NCI-H526 (cell line): ENCODE results near the gene CDK5R1.

Source experiments
- DNase-seq, 2 experiments: peaks; one replicate each; lab custom pipeline; 2025; lab: John Stamatoyannopoulos, UW

Gene CDK5R1

DNA sequence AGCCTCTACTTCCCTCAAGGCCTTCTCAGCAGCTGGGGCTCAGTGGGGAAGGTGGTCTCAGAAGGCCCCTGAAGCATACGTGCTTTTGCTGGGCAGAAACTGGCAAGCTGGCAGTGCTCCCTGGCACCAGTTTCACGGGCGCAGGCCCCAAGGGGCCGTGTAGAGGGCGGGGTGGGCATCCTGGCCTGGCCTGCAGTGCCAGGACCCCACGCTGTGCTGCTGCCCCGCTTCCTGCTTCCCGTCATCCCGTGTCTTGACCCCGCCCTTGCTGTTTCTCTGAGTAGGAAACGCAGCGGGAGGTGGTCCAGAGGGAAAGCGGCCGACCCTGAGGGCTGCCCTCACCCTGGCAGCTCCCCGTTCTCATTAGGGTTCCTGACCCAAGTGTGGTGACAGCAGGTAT lies 6.8 kb downstream of the CDK5R1 start:
- no peak for DNase-seq

DNA sequence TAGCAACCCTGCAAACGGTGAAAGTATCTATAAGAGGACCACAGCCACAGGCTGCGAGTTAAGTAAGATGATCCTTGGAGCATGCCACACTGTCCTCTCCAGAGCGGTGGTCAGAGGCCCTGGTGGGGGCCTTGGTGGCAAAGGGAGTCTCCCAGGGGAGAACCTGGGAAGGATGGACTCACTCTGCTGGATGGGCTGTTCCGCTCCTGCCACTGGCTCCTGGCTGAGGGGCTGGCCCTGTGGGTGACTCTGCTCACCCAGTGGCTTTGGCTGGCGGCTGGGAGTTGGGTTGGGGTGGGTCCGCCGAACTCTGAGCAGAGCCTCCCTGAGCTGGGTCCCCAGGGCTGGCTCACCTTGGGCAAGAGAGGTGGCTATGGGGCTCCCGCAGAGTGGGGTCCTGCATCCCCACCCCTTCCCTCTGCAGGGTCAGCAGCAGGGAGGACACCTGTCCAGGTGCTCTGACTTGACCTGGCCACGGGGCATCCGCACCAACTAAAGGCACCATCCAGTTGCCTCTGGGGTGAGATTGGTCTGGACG lies 7.3 kb downstream of the CDK5R1 start:
- no peak for DNase-seq

DNA sequence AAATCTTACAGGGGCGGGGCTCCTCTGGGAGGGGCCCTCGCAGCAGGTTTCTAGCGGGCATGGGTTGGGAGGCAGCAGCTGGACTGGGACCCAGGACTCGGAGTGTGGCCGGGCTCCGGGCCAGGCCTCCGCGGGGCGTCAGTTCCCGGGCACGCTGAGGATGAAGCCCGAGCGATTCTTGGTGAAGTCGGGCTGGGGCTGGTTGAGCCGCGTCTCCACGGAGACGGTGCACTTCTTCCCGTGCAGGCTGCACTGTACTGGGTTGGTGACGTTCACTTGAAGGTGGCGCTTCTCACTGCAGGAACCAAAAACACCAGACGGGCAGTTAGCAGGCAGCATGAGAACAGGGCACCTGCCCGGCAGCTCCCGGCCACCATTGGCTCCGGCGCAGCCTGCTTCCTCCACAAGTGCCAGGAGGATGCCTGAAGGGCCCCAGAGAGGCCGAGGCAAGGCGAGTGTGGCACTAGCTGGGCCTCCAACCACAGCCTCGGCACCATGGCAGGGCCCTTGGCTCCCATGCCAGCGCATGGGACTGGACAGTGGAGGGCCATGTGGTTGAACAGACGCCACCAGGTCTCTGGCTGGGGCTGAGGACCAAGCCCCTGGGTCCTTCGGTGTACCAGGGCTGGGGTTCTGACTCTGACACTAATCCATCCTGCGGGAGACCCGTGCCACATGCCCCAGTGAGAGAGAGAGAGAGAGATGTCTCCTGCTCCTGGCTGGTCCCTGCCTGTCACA lies 8.0 kb downstream of the CDK5R1 start:
- DNase-seq = peak; percentile 13 to 69

DNA sequence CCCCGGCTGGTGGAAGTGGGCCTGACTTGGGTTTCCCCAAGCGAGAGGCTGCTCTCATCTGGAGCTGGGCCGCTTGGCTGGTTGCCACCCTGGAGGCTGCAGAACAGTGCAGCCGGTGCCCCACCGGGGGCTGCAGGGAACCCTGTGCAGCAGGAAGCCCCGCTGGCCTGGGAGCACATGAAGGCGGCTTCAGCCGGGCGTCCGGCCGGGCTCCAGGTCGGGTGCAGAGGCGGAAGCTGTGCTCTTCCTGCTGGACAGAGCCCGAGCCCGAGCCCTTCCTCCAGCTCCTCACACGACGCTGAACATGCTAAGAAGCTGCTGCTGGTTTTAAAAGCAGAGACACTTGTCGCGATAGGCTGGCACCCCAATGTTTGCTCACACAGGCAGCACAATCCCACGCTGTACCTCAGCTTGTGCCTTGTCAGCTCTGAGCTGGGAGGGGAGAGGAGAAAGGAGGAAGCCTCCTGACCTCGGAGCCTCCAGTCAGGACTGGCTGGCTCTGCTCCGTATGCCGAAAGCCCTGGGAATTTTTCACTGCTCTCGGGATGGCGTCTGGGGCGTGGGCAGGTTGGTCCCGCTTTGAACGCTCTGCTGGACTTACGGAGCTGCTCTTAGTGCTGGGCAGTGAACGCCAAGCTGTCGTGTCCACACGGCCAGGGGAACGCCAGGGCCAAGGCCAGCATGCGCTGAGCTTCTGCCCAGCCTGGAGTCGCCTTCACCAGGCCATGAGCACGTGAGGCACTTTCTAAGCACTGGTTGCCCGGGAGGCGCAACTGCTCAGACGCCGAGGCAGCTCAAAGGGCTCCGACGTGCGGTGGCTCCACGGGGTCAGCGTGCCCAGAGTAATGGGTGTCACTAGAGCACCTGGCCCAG lies 8.8 kb downstream of the CDK5R1 start:
- no peak for DNase-seq

DNA sequence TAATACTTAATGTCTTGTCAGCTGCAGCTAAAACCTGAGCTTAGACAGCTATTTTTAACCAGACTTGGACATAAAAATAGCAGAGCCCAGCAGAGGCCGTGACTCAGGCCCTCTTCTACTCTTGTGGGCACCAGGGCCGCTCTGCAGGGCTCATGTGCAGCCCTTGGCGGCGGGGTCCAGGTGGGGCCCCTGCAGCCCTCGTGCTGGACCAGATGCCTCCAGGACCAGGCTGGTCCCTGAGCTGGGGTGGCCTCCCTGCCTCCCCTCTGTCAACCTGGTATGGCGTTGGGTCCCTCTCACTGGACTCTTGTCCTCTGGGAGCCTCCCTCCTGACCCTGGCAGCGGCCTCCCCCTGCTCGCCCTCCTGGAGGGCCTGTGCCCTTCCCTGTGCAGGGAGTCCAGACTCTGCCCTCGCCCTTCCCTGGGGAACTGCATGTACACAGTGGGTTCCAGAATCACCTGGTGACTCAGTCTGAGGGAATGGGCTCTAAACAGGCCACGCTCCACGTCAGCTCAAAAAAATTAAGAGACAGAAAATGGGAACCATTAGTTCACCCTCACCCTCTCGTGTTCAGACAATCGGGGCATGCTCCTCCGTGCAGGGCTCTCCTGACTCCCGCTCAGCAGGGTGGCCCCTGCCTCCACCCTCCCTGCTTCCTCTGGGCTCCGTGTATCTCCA lies 9.7 kb downstream of the CDK5R1 start:
- DNase-seq = no peak

DNA sequence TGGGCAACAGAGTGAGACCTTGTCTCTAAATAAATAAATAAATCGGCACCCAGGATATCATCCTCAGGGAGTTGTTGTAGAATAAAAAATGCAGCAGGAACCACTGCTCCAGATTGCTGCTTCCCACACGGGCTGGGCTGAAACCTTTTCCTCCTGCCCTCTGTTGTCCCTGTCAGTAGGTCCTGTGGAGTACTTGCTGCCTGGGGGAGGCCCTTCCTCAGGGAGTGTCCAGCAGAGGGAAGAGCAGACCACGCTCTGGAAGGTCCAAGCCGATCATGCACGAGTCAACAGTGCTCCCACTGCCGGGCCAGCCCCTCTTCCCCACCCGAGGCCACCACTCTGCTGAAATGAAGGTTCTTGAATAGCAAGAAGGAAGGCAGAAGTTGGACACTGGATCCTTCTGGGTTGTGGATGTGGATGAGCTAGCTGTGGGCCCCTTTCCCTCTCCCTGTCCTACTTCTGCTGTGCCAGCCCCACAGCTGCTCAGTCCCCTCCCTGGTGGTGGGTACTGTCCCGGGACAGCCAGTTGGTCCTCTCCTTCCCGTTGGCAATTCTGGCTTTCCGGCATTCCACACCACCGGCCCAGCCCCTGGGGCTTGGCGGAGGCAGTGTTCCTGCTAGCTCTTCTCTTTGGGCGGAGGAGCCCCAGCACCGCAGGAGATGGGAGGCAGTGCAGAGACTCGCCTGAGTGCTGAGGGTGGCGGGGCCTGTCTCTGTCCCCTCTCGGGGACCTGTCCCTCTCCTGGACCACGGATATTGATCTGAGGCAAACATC lies 10.8 kb downstream of the CDK5R1 start:
- no peak for DNase-seq

DNA sequence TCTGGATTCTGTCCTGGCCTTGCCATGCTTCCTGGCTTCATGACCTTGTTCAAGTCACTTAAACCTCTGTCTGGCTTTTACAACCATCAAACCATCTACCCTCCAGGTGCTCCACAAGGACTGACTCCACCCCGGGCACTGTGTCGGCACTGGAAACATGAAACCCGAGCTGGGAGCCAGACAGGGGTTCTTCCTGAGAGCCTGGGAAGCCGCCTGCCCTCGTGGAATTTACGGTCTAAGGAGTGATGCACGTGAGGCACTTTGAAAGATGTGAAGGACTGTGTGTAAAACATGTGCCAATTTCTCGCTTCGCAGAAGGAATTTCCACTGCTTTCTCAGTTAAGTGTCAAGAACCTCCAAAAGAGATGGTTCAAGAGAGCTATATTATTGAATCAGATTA lies 11.6 kb downstream of the CDK5R1 start:
- peak; percentile 48 to 73 for DNase-seq

DNA sequence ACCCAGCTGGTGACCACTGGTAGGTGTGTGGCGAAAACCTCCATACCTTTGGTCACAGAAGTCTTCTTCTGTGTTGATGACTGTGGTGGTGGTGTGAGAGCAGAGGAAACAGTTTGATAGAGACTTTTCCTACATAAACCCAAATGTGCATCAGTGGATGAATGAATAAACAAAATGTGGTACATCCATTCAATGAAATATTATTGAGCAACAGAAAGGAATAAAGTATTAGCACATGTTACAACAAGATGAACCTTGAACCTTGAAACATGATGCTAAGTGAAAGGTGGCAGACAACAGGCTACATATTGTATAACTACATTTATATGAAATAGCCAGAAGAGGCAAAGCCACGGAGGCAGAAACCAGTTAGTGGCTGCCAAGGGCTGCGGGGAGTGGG lies 15.2 kb downstream of the CDK5R1 start:
- no peak for DNase-seq

DNA sequence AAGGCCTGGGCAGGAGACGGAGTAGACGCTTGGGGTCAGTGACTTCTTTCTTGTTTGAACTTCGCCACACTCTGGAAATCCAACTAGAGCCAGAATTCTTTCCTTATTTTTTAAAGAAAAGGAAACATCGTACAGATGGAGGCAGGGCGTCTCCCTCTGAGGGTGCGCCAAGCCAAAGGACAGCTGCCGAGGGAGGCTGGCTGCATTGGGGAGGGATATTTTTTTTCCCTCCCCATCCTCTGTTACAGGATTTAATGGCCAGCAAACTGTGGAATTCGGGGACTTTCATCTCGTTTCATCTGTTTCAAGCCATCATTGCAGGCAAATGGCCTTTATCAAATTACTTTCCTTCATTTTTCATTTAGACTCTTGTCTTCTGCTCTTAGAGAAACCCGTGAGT lies 15.9 kb downstream of the CDK5R1 start:
- DNase-seq = no peak

DNA sequence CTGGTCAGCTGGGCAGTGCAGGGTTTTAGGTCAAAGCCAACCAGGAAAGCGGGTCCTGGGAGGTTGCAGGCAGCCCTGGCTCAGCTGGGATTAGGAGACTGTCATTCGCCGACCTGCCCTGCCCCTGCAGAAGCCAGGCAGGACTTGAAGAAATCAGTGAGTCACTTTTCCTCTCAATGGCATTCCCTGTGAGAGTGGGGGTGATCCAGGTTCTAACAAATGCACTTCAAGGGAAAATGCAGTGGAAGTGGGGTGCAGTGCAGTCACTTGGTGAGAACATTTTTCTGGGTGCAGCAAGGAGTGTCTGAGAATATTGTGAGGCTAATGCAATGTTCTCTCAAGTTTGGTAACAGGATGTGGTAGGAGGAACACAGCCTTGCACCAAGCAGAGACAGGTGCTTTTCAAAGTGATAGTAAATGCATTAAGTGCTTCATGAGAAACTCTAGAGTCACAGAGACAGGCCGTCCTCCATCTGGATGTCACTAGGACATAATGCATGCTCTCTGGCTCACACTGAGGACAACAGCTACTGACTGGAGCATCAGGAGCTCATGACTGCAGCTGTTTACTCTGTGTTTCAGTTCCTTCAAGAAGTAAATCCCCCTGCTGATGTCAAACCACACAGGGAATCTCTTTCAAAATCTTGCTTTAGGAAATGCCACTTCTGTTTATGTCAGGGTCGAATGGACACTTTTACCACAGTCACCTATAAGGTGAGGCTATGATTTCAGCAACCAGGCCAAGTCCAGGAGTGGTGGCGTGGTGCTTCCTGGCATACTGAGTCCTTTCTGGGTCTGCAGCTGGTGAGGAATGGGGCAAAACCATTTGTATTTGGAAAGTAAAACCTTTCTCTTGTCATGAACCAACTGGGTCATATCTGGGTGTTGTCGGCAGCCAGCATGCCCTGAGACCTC lies 16.7 kb downstream of the CDK5R1 start:
- no peak for DNase-seq

DNA sequence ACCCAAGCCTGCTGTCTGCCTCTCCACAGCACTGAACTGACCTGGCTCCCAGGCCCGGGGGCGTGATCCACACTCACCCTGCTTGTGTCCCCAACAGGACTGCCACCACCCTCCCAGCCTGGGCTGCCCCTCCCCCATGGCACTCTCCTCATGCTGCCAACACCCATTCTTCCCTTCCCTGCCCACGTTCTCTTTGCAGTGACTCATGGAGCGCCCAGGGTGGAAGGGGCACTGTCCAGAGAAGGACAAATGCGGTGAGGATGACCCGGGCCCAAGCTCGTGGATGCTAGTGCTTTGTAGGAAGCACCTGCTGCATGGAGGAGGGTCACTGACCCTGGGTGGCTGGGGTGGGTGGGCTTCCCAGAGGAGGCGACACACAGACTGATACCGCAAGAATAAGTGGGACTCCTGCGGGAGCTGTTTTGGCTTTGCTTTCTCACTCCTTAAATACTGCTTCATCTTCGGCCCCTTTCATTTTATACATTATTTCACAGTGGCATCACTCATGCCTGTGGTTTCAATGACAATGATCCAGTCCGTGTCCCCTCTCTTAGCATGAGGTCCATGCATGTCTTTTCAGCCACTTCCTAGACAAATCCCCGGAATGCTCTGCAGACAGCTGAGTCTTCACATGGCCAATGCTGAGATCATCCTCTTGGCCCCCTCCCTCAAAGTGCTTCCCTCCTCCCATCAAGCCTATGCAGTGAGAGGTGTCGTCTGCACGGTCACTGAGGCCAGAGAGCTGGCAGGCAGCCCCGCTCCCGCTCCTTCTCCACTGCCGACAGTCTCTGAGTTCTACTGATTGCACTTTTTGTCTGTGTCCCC lies 17.6 kb downstream of the CDK5R1 start:
- no peak for DNase-seq

DNA sequence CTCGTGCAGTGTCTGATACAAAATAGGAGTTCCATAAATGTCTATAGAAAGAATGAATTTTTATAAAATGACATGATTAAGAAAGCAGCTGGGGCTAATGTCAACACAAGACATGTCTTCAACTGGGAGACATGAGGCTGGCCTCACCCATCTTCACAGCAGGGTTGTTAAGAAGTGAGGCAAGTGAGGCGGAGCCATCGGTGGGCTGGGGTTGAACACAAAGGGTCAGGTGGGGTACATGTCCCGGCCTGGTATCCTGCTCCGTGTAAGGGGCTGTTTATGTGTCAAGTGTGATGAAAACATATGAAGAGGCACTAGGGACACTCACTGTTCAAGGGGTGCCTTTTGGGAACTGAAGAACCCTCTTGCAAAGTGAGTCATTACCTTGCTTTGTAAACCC lies 22.1 kb downstream of the CDK5R1 start:
- DNase-seq = no peak

DNA sequence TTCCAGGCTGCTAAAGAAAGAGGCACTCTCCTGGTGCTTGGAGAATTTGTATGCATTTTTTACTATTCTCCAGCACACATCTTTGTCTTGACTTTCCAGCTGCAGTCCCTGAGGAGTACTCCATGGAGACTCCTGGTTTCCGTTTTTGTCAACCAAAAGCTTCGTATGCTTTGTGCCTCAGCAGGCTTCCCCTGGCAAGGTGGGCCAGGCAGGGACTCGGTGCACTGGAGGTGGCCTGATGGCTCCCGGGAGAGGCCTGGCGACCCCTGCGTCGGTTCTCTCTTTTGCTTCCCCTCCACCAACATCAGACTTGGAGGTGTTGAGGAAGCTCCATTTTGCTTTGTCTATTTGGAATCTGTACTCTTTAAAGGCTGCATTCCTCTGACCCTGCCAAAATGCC lies 23.7 kb downstream of the CDK5R1 start:
- no peak for DNase-seq

DNA sequence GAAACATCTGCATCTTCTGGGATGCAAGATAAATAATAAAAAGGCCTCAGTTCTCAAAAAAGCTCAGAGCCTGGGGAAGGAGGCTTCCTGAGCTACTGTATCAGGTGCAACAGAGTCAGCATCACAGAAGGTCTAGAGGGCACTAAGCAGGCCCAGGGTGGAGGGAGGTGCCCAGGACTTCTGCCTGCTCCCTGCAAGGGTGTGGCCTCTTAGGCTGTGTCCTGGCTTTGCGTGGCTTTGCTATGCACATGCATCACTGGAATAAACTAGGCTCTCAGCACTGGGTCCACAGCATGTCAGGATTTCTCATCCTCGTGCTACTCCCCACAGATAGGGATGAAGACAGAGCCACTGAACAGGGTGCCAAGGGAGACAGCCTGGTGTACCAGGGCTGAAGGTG lies 25.5 kb downstream of the CDK5R1 start:
- no peak for DNase-seq

DNA sequence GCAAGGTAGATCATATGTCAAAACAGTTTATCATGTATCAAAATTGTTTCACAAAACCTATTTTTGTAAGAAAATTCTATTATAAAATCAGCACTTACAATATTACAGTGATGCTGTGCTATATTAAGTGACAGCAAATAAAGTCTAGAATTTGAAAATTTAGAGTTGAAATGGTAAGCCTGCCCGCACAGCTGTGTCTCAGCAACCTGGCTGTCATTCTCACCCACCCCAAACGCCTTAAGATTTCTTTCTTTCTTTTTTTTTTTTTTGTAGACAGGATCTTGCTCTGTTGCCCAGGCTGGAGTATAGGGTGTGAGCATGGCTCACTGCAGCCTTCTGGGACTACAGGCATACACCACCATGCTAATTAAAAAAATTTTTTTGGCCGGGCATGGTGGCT lies 26.8 kb downstream of the CDK5R1 start:
- DNase-seq = no peak

DNA sequence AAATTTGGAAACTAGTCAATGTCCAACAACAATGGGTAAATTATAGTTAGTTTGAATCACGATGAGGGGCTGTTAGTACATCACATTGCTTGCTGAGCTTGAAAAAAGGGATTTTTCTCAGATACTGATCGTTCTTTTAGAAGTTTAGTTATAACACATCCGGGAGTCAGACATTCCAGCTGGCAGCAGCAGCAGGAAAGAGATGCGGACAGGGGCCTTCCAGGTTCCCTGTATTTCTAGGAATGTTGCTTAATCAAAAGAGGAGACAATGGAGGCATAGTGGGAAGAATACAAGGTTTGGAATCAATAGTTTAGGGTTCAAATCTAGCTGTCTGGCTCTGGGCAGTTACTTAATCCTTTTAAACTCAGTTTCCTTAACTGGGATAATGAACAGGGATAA lies 27.8 kb downstream of the CDK5R1 start:
- no peak for DNase-seq

DNA sequence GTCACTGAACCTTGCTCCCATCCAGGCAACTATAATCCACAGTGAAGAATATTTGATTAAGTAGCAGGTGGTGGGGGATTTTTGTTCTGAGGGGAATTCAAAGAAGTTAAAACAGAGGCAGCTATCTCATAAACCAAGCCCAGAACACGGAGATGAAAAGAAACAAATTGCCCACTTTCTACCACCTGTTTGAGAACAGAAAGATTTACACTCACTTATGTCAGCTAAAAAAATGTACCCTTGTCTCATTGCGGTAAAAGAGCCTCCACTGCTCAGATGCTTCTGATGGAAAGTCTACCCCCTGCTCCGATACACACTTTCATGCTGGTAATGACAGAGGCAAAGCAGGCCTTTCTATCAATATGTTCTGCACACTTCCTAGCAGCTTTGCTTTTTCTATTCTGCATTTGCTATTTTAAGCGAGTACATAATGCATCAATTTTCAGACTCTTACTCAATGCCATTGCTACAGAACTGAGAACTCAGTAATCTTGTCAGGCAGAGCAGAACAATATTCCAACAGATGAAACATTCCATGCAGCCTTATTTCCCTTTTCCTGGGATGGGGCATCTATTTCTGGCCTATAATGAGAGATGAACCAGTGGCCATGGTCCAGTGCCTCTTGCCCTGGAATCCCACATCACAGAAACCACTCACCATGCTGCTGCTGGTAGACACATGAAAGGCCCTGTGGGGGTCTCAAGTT lies 29.0 kb downstream of the CDK5R1 start:
- no peak for DNase-seq

DNA sequence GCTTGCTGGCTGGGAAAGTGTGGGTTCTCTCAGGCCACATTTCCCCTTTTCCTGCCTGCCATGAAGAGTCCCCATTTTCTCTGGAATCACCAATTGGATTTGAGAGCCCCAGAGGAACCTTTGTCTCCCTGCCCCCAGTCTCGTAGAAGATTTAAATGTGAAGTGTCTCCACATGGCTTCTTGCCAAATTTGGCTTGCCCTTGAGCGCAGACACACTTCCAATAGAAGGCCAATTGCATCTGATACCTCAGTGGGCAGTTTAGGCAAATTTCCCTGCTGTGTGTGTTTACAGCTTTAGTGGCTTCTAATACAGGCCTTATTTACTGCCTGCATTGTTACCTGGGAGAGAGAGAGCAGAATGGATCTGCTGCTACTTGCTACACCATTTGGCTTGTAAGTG lies 29.7 kb downstream of the CDK5R1 start:
- DNase-seq = peak; percentile 66 to 81
